K562 (cell line): ENCODE results near the gene SIAE. TPM values are rescaled to one million over a fixed set of nuclear protein-coding genes. Genes with fewer than 3 reads are reported as not detected.

Experiments
- ATAC-seq: fragments of 200-7000 bp; cut with Tn5 transposase; 3 replicates; pipeline ENCODE4 v1.9.1; 2020; ENCODE audit warnings: moderate library complexity
- BruUV-seq: library from RNA; stranded (reverse); fragments of 400-500 nt; replicated peaks from 2 replicates; lab custom pipeline; 2021; lab: Mats Ljungman, UMichigan
- CTCF ChIA-PET: fragments of 300-600 bp; formaldehyde crosslinking; extraction: SDS; loops from one replicate; lab custom pipeline; 2021; ENCODE audit warnings: low intra/inter-chr PET ratio; lab: Yijun Ruan, JAX
- POLR2A ChIA-PET: fragments of 300-600, 350-650 bp; sonication (Branson Sonifier 250); formaldehyde crosslinking; extraction: SDS; loops from one replicate; lab custom pipeline; 2021; ENCODE audit warnings: antibody characterized with exemption, inconsistent platforms; lab: Yijun Ruan, JAX
- DNase-seq, 4 experiments: peaks; one replicate each; pipeline versions ENCODE4 v3.0.0 to v3.0.0-alpha.2; 2011 to 2018; ENCODE audit warnings: low spot score in 3 of 4, mixed read lengths in 3 of 4; ENCODE audit errors: extremely low read depth in 1 of 4
- FAIRE-seq: peaks from 2 replicates; lab custom pipeline; 2011; peaks lifted over from hg19 to GRCh38; lab: Jason Lieb, UNC
- H2AFZ ChIP-seq: 2 replicates; pipeline ENCODE4 v1.6.0; 2011; ENCODE audit warnings: low read depth, low read length, control low read depth, inconsistent platforms
- H3K27ac ChIP-seq: fragments of 200-600 bp; 3 replicates; pipeline ENCODE4 v1.8.0; 2011; ENCODE audit warnings: low read depth, mild to moderate bottlenecking, control low read depth, inconsistent platforms, low read length, moderate library complexity, mixed read lengths; ENCODE audit errors: extremely low read depth
- H3K27me3 ChIP-seq, 2 experiments: fragments of 300-600 bp in 1 of 2; 2 replicates in 1 of 2; 3 replicates in 1 of 2; pipeline versions ENCODE4 v1.6.0 to v1.8.0; 2011; ENCODE audit warnings: inconsistent platforms in 2 of 2, low read length in 2 of 2, mild to moderate bottlenecking in 1 of 2, mixed read lengths in 1 of 2, moderate library complexity in 1 of 2; ENCODE audit not compliant: control insufficient read depth in 2 of 2, insufficient read depth in 2 of 2
- H3K36me3 ChIP-seq: fragments of 300-600 bp; 3 replicates; pipeline ENCODE4 v1.8.0; 2011; ENCODE audit warnings: mild to moderate bottlenecking, low read length, inconsistent platforms; ENCODE audit not compliant: control insufficient read depth, insufficient read depth
- H3K4me1 ChIP-seq, 2 experiments: fragments of 200-600 bp in 1 of 2; replicated peaks in 1 of 2; 2 replicates in 1 of 2; 3 replicates in 1 of 2; pipeline versions ENCODE4 v1.5.1 to v1.8.0; 2011; ENCODE audit warnings: inconsistent platforms in 2 of 2, low read length in 2 of 2, mild to moderate bottlenecking in 1 of 2, mixed read lengths in 1 of 2, moderate library complexity in 1 of 2; ENCODE audit not compliant: control insufficient read depth in 2 of 2, insufficient read depth in 2 of 2
- H3K4me2 ChIP-seq: 2 replicates; pipeline ENCODE4 v1.6.1; 2011; ENCODE audit warnings: low read length, control low read depth, inconsistent platforms, mixed read lengths; ENCODE audit not compliant: insufficient read depth
- H3K4me3 ChIP-seq: fragments of 200-600 bp; sonication (generic), shearing (Covaris generic); 2 replicates; pipeline ENCODE4 v1.5.1; 2016; ENCODE audit warnings: control low read depth, inconsistent platforms
- H3K79me2 ChIP-seq: fragments of 200-600 bp; 3 replicates; pipeline ENCODE4 v1.8.0; 2011; ENCODE audit warnings: low read length, inconsistent platforms; ENCODE audit not compliant: control insufficient read depth, insufficient read depth
- H3K9ac ChIP-seq, 2 experiments: 2 replicates each; pipeline versions ENCODE4 v1.6.0 to v1.6.1; 2011; ENCODE audit warnings: low read depth in 2 of 2, low read length in 2 of 2, control low read depth in 1 of 2, inconsistent platforms in 1 of 2, mild to moderate bottlenecking in 1 of 2, mixed read lengths in 1 of 2; ENCODE audit not compliant: insufficient read depth in 1 of 2
- H3K9me1 ChIP-seq: one replicate; pipeline ENCODE4 v1.6.0; 2011; ENCODE audit warnings: inconsistent platforms, mild to moderate bottlenecking, low read length, moderate library complexity; ENCODE audit not compliant: control insufficient read depth, insufficient read depth
- H3K9me3 ChIP-seq: replicated peaks from 2 replicates; pipeline ENCODE4 v1.5.1; 2011; ENCODE audit warnings: low read depth, low read length, inconsistent platforms; ENCODE audit not compliant: control insufficient read depth, insufficient read depth
- H4K20me1 ChIP-seq: replicated peaks from 2 replicates; pipeline ENCODE4 v1.6.1; 2011; ENCODE audit warnings: low read length, inconsistent platforms, mixed read lengths; ENCODE audit not compliant: control insufficient read depth, insufficient read depth
- BRCA1 ChIP-seq, 2 experiments: fragments of 450-650 bp in 1 of 2; sonication (generic) in 1 of 2; formaldehyde crosslinking in 1 of 2; IDR thresholded peaks; 2 replicates each; pipeline versions ENCODE4 v1.5.0 to v1.6.1; 2017 to 2020; ENCODE audit warnings: mild to moderate bottlenecking in 1 of 2, missing genetic modification reagents in 1 of 2
- CBX3 ChIP-seq, 2 experiments: IDR thresholded peaks; 1 replicate in 1 of 2; 2 replicates in 1 of 2; pipeline ENCODE4 v1.6.1; 2012; ENCODE audit warnings: inconsistent platforms in 2 of 2, low read length in 2 of 2, borderline replicate concordance in 1 of 2, control low read depth in 1 of 2
- CSDE1 ChIP-seq, 2 experiments: fragments of 450-650 bp; IDR thresholded peaks; 2 replicates each; pipeline ENCODE4 v1.6.1; 2016; ENCODE audit warnings: mild to moderate bottlenecking in 1 of 2
- DPF2 ChIP-seq: fragments of 450-650 bp; IDR thresholded peaks from 2 replicates; pipeline ENCODE4 v1.6.1; 2016
- HCFC1 ChIP-seq: IDR thresholded peaks from 2 replicates; pipeline ENCODE4 v1.6.1; 2012; ENCODE audit warnings: low read depth, low read length, improper control_type of control experiment
- MGA ChIP-seq: fragments of 450-650 bp; IDR thresholded peaks from 2 replicates; pipeline ENCODE4 v1.6.1; 2016; ENCODE audit warnings: mild to moderate bottlenecking, moderate library complexity
- PURB ChIP-seq: sonication (generic); formaldehyde crosslinking; IDR thresholded peaks from 2 replicates; pipeline ENCODE4 v1.9.0; 2021; ENCODE audit warnings: low read depth, mild to moderate bottlenecking, missing genetic modification reagents
- RBM25 ChIP-seq: fragments of 200-400 bp; formaldehyde crosslinking; IDR thresholded peaks from 2 replicates; pipeline ENCODE4 v1.6.1; 2018; ENCODE audit warnings: low read length, low read depth, moderate library complexity; ENCODE audit not compliant: severe bottlenecking
- SMAD2 ChIP-seq: fragments of 150-350 bp; IDR thresholded peaks from 2 replicates; pipeline ENCODE4 v1.6.1; 2014; ENCODE audit warnings: low read depth, mild to moderate bottlenecking, low read length
- TCF15 ChIP-seq: fragments of 250-450 bp; sonication (Bioruptor Pico); IDR thresholded peaks from 2 replicates; pipeline ENCODE4 v1.8.0; 2022; ENCODE audit warnings: moderate library complexity, mild to moderate bottlenecking, inconsistent platforms
- WGBS: fragments of 100-300 bp; shearing (Covaris generic); methylation state at CpG from one replicate; pipeline ENCODE4 v1.1.6; 2016; ENCODE audit warnings: low coverage, mixed read lengths; ENCODE audit not compliant: insufficient coverage; ENCODE audit errors: missing lambda C conversion rate; 5-methylcytosine and 5-hydroxymethylcytosine counted together
- in situ Hi-C: fragments of 300-500 bp; cut with MboI; formaldehyde crosslinking; loops from 4 replicates; pipeline ENCODE4 v1.15.0; 2018; ENCODE audit warnings: inconsistent platforms, mixed read lengths
- intact Hi-C: fragments of 100-400 bp; cut with micrococcal nuclease; formaldehyde crosslinking; loops from 2 replicates; pipeline ENCODE4 v1.14.2; 2022
- polyA plus RNA-seq, 8 experiments: library from polyadenylated mRNA; depleted of rRNA in 4 of 8; stranded (reverse) in 5 of 8; unstranded in 3 of 8; fragments of >200 nt; fragmentation: Nextera tagmentation in 2 of 8; fragmentation: Illumina TruSeq in 1 of 8; extraction: Ambion mirVana in 2 of 8; extraction: Trizol in 1 of 8; gene quantifications; 2 replicates each; pipeline versions ENCODE4 v1.2.1 to v1.2.3, GENCODE V29; 2011 to 2014; ENCODE audit warnings: inconsistent platforms in 1 of 8, missing spikeins in 1 of 8
- total RNA-seq, 7 experiments: library from RNA; depleted of rRNA in 6 of 7; stranded (reverse); fragments of >200 nt in 6 of 7; fragmentation: Illumina TruSeq in 2 of 7; extraction: Trizol in 2 of 7; gene quantifications; 2 replicates each; pipeline versions ENCODE4 v1.2.1 to v1.2.3, GENCODE V29; 2011 to 2021; ENCODE audit warnings: low replicate concordance in 1 of 7

Gene SIAE
- total and polyA plus RNA-seq, 9 of the 15 experiments (the other 6 are each of a cell fraction or from before 2014, with no cell fraction given), result 0.89 to 9.6 (median 3.7) TPM

DNA sequence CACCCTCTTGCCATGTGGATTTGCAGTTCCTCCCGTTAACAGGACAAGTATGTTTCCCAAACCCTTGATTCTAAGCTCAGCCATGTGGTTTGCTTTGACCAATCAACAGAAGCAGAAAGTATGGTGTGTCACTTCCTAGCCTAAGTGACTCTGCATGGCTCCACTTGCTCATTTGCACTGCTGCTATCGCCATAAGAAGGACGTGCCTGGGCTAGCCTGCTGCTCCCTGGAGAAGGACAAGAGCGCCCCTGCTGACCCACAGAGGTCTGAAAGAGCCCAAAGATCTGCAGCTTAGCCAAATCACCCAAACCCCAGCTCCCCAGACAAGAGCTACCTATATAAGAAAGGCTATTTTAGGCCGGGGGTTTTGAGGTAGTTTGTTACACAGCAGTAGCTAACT lies 32.9 kb downstream of the SIAE start:
- intact Hi-C loops (loop anchor here (5.0 kb wide), 1 partner anchor 223 kb away; no protein-coding TSS in a partner anchor), in situ Hi-C loops (no loop called here)
- H3K4me3 ChIP-seq, result no peak overlapping the region
- H2AFZ ChIP-seq, result no peak overlapping the region
- 85% methylated on average over 5 of the region's 5 CpGs for WGBS
- no peak overlapping the region for H3K4me2 ChIP-seq
- peaks cover 0 to 36% of the 10 kb centered on the region in 2 experiments; a peak in 4 of 5 replicates for H3K4me1 ChIP-seq
- no TSS peak for BruUV-seq
- H3K9ac ChIP-seq, result no peak overlapping the region
- no peak overlapping the region for H3K27ac ChIP-seq
- DNase-seq (peak in 1 of 4 experiments; percentile 16), ATAC-seq (no peak), FAIRE-seq (no peak)
- no peaks in the 10 kb centered on the region for H3K79me2 ChIP-seq
- CTCF ChIA-PET, result no interaction called here
- H3K9me3 ChIP-seq, result peaks cover 8% of the 10 kb centered on the region; the same call in 1 of the 2 replicates
- H3K9me1 ChIP-seq, result no peaks in the 10 kb centered on the region
- H3K27me3 ChIP-seq, result no peaks in the 10 kb centered on the region
- peaks cover 22% of the 10 kb centered on the region for H3K36me3 ChIP-seq
- POLR2A ChIA-PET, result interaction anchor here (0.5 to 2.3 kb wide), 5 partner anchors 8 to 999 kb away, joined by 3 to 11 read pairs (median 4); no protein-coding TSS in a partner anchor
- no peaks in the 10 kb centered on the region for H4K20me1 ChIP-seq
- no peak for TF ChIP-seq DPF2
- TF ChIP-seq SMAD2, result no peak
- 0 out of 3 replicates have a peak, but pooled peaks of 1 of the 2 experiments have one; percentile 22 for TF ChIP-seq CBX3 (IDR thresholded peaks at IDR 0.05; ENCODE audit: borderline replicate concordance in 1 of 2, low read length in 2 of 2)
- TF ChIP-seq MGA, result no peak
- TF ChIP-seq CSDE1 (IDR thresholded peaks at IDR 0.05), result no peak
- TF ChIP-seq TCF15 (CRISPR knock-in tag), result no peak
- TF ChIP-seq PURB (CRISPR knock-in tag), result no peak
- no peak for TF ChIP-seq BRCA1 (IDR thresholded peaks at IDR 0.05)
- TF ChIP-seq BRCA1 (CRISPR knock-in tag; IDR thresholded peaks at IDR 0.05), result no peak
- TF ChIP-seq RBM25, result peak; percentile 22
- no peak for TF ChIP-seq HCFC1
